Measurements from ENCODE around the gene NPPB.

DNA sequence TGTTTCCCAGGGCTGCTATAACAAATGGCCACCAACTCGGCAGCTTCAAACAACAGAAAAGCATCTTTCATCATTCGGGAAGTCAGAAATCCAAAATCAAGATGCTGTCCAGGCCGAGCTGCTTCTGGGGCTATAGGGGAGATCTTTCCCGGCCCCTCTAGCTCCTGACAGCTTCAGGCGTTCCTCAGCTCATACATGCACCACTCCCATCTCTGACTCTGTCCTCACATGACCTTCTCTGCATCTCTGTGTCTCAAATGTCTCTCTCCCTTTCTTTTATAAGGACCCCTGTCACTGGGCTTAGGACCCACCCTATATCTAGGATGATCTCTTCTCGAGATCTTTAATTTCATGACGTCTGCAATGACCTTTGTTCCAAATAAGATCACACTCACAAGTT, 13.8 kb upstream of the NPPB start:
- TF ChIP-seq CTCF (IDR thresholded peaks at IDR 0.05; ENCODE audit: insufficient read depth, low read length) (no peak), POLR2AphosphoS5 (IDR thresholded peaks at IDR 0.05; ENCODE audit: low read depth) (no peak), GABPA (IDR thresholded peaks at IDR 0.05; ENCODE audit: low read depth) (no peak)
